HepG2 (cell line): ENCODE measurements around the gene KLF11. TPM values are rescaled to one million over a fixed set of nuclear protein-coding genes. Genes with fewer than 3 reads are reported as not detected.
A peak's percentile ranks its signal among the peaks of the same experiment; 100 is the strongest.

Experiments used
- ARID3A ChIP-seq: IDR thresholded peaks from 2 replicates; pipeline ENCODE4 v1.6.1; 2012; ENCODE audit warnings: low read depth, low read length, improper control_type of control experiment
- ATF6 ChIP-seq: sonication (generic); formaldehyde crosslinking; conservative IDR thresholded peaks from 2 replicates; pipeline ENCODE4 v1.4.0; 2020; ENCODE audit warnings: missing genetic modification reagents
- CBX2 ChIP-seq, 2 experiments: fragments of 200-600 bp in 1 of 2; sonication (generic); formaldehyde crosslinking in 1 of 2; IDR thresholded peaks; 2 replicates each; pipeline versions ENCODE4 v1.7.0 to v1.8.1; 2018 to 2022; ENCODE audit warnings: low read depth in 2 of 2, low read length in 1 of 2, mild to moderate bottlenecking in 1 of 2, missing genetic modification reagents in 1 of 2
- FOXC1 ChIP-seq: sonication (generic); formaldehyde crosslinking; IDR thresholded peaks from 2 replicates; pipeline ENCODE4 v1.8.0; 2022; ENCODE audit warnings: mild to moderate bottlenecking, missing genetic modification reagents, borderline replicate concordance
- MTA3 ChIP-seq: sonication (generic); formaldehyde crosslinking; IDR thresholded peaks from 2 replicates; pipeline ENCODE4 v1.4.0; 2020; ENCODE audit warnings: missing genetic modification reagents
- NFIB ChIP-seq: sonication (generic); formaldehyde crosslinking; IDR thresholded peaks from 2 replicates; pipeline ENCODE4 v1.9.0; 2021; ENCODE audit warnings: missing genetic modification reagents, mild to moderate bottlenecking, borderline replicate concordance
- PHF8 ChIP-seq: sonication (generic); formaldehyde crosslinking; IDR thresholded peaks from 2 replicates; pipeline ENCODE4 v1.5.0; 2020; ENCODE audit warnings: missing genetic modification reagents
- POGK ChIP-seq: sonication (generic); formaldehyde crosslinking; conservative IDR thresholded peaks from 2 replicates; pipeline ENCODE4 v1.8.0; 2022; ENCODE audit warnings: mild to moderate bottlenecking, moderate library complexity, missing genetic modification reagents
- SMARCE1 ChIP-seq: fragments of 450-650 bp; IDR thresholded peaks from 2 replicates; pipeline ENCODE4 v1.6.1; 2017; ENCODE audit warnings: borderline replicate concordance
- TEAD3 ChIP-seq: optimal IDR thresholded peaks from 2 replicates; pipeline ENCODE3; 2016; ENCODE audit warnings: borderline replicate concordance
- TGIF2 ChIP-seq: IDR thresholded peaks from 2 replicates; pipeline ENCODE4 v1.6.1; 2016; ENCODE audit warnings: control low read depth, missing compliant biosample characterization
- ZBTB14 ChIP-seq: sonication (generic); formaldehyde crosslinking; IDR thresholded peaks from 2 replicates; pipeline ENCODE4 v1.4.0; 2020; ENCODE audit warnings: missing genetic modification reagents
- ZBTB26 ChIP-seq: IDR thresholded peaks from 2 replicates; pipeline ENCODE4 v1.6.1; 2016; ENCODE audit warnings: missing compliant biosample characterization, missing genetic modification reagents, borderline replicate concordance
- ZFP41 ChIP-seq: sonication (generic); formaldehyde crosslinking; IDR thresholded peaks from 2 replicates; pipeline ENCODE4 v1.4.0; 2020; ENCODE audit warnings: mild to moderate bottlenecking, missing genetic modification reagents, borderline replicate concordance
- ZKSCAN1 ChIP-seq: fragments of 150-350 bp; IDR thresholded peaks from 2 replicates; pipeline ENCODE4 v1.6.1; 2014; ENCODE audit warnings: low read length
- ZNF263 ChIP-seq: sonication (generic); formaldehyde crosslinking; IDR thresholded peaks from 2 replicates; pipeline ENCODE4 v1.4.0; 2020; ENCODE audit warnings: missing genetic modification reagents
- ZNF382 ChIP-seq: sonication (generic); formaldehyde crosslinking; IDR thresholded peaks from 2 replicates; pipeline ENCODE4 v1.5.0; 2020; ENCODE audit warnings: missing genetic modification reagents, mild to moderate bottlenecking, borderline replicate concordance
- ZNF441 ChIP-seq: sonication (generic); formaldehyde crosslinking; IDR thresholded peaks from 2 replicates; pipeline ENCODE4 v1.7.0; 2021; ENCODE audit warnings: missing genetic modification reagents, borderline replicate concordance
- ZNF552 ChIP-seq: sonication (generic); formaldehyde crosslinking; IDR thresholded peaks from 2 replicates; pipeline ENCODE4 v1.9.0; 2022; ENCODE audit warnings: missing genetic modification reagents, mild to moderate bottlenecking, borderline replicate concordance
- ZNF747 ChIP-seq: sonication (generic); formaldehyde crosslinking; IDR thresholded peaks from 2 replicates; pipeline ENCODE4 v1.8.1; 2023; ENCODE audit warnings: missing genetic modification reagents, mild to moderate bottlenecking, borderline replicate concordance
- ZSCAN9 ChIP-seq: IDR thresholded peaks from 2 replicates; pipeline ENCODE4 v1.6.1; 2016; ENCODE audit warnings: borderline replicate concordance
- polyA plus RNA-seq, 8 experiments: library from polyadenylated mRNA; depleted of rRNA in 3 of 8; stranded (reverse) in 7 of 8; unstranded in 1 of 8; fragments of >200 nt; fragmentation: Illumina TruSeq in 4 of 8; extraction: Trizol in 4 of 8; gene quantifications; 2 replicates each; pipeline versions ENCODE4 v1.2.1 to v1.2.3, GENCODE V29; 2011 to 2016; ENCODE audit warnings: low read depth in 4 of 8, missing spikeins in 1 of 8, mixed read lengths in 1 of 8; ENCODE audit not compliant: insufficient read depth in 1 of 8
- total RNA-seq, 5 experiments: library from RNA; depleted of rRNA; stranded (reverse); fragments of >200 nt; fragmentation: Illumina TruSeq; extraction: Trizol; gene quantifications; 2 replicates each; pipeline ENCODE4 v1.2.3, GENCODE V29; 2016; ENCODE audit warnings: low read depth in 1 of 5

Gene KLF11
- total and polyA plus RNA-seq, 2 of the 13 experiments (the other 11 are each of a cell fraction or from before 2014, with no cell fraction given) = 2.5 to 11.8 TPM

GRCh38 chr2:10042301-10043161, 819 bp upstream of the KLF11 start (continued):
- TF ChIP-seq NFIB (CRISPR knock-in tag) (no peak), TGIF2 (CRISPR knock-in tag) (no peak), CBX2 (IDR thresholded peaks at IDR 0.05; ENCODE audit: low read depth, low read length) (no peak), CBX2 (CRISPR knock-in tag; IDR thresholded peaks at IDR 0.05; ENCODE audit: low read depth) (no peak), FOXC1 (no peak), ZFP41 (0 out of 2 replicates have a peak, but pooled peaks have one; percentile 13), ZNF441 (CRISPR knock-in tag) (no peak), ZNF382 (CRISPR knock-in tag) (no peak), ZNF263 (CRISPR knock-in tag) (no peak), ATF6 (CRISPR knock-in tag) (no peak), MTA3 (CRISPR knock-in tag) (no peak), POGK (CRISPR knock-in tag) (peak; percentile 24; the same call in 1 of the 2 replicates), ZNF747 (CRISPR knock-in tag) (no peak), ARID3A (no peak), PHF8 (CRISPR knock-in tag) (no peak; the same call in 1 of the 2 replicates), SMARCE1 (no peak), TEAD3 (CRISPR knock-in tag) (peak; percentile 78), ZNF552 (no peak), ZBTB14 (no peak), ZKSCAN1 (no peak), ZSCAN9 (CRISPR knock-in tag) (no peak; the same call in 1 of the 2 replicates), ZBTB26 (CRISPR knock-in tag) (no peak; the same call in 1 of the 2 replicates)
